Measurements from ENCODE around the gene STX7.

DNA sequence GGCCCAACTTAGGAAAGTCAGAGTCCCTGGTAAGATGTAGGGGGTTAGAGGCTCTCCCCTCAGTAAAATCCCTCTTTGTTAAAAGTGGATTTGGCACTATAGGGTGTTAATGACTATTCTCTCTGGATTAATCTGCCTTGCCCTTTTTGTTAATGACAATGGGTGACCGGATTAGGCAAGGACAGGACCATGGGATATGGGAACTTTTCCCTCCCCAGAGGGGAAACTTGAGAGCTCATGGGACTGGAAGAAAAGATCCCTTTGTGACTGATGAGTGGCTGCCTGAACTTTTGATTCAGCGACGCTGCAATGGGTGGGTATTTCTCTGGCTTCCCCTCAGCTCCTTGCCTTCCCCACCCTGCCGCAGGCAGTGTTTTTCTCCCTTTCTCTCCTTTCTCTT lies 12.9 kb upstream of the STX7 start:
- TF ChIP-seq CTCF (IDR thresholded peaks at IDR 0.05), result no peak
- TF ChIP-seq POLR2A (IDR thresholded peaks at IDR 0.05; ENCODE audit: low read depth), result no peak

All from esophagus muscularis mucosa (tissue), 3 donors.